GM23338 (cell line): ENCODE results near the gene HES3. TPM values are rescaled to one million over a fixed set of nuclear protein-coding genes. Genes with fewer than 3 reads are reported as not detected.

Source experiments
- ATAC-seq: fragments of 200-7000 bp; cut with Tn5 transposase; 3 replicates; pipeline ENCODE4 v1.9.1; 2020
- DNase-seq: peaks from one replicate; pipeline ENCODE4 v3.0.0-alpha.2; 2015; ENCODE audit warnings: low spot score
- H2AFZ ChIP-seq: fragments of 200-600 bp; sonication (generic); 2 replicates; pipeline ENCODE4 v1.8.0; 2016; ENCODE audit warnings: antibody characterized with exemption, mild to moderate bottlenecking, moderate library complexity
- H3F3A ChIP-seq: fragments of 200-600 bp; sonication (generic); replicated peaks from 2 replicates; pipeline ENCODE4 v1.8.0; 2017; ENCODE audit warnings: antibody characterized with exemption, mixed run types, low read depth
- H3K27ac ChIP-seq: fragments of 200-600 bp; sonication (generic); 2 replicates; pipeline ENCODE4 v1.6.1; 2016; ENCODE audit warnings: low read depth
- H3K27me3 ChIP-seq: fragments of 200-600 bp; sonication (generic); 2 replicates; pipeline ENCODE4 v1.8.0; 2016; ENCODE audit warnings: mild to moderate bottlenecking, mixed run types, moderate library complexity; ENCODE audit not compliant: insufficient read depth
- H3K36me3 ChIP-seq: fragments of 200-600 bp; sonication (generic); 2 replicates; pipeline ENCODE4 v1.8.0; 2016; ENCODE audit warnings: mild to moderate bottlenecking; ENCODE audit not compliant: insufficient read depth
- H3K4me1 ChIP-seq: fragments of 200-600 bp; sonication (generic); 2 replicates; pipeline ENCODE4 v1.8.0; 2016; ENCODE audit warnings: mild to moderate bottlenecking, moderate library complexity; ENCODE audit not compliant: insufficient read depth
- H3K4me2 ChIP-seq: fragments of 200-600 bp; sonication (generic); 2 replicates; pipeline ENCODE4 v1.7.1; 2017; ENCODE audit warnings: mixed run types
- H3K4me3 ChIP-seq: fragments of 200-600 bp; sonication (generic); 2 replicates; pipeline ENCODE4 v1.6.1; 2016; ENCODE audit warnings: mixed run types
- H3K79me2 ChIP-seq: fragments of 200-600 bp; sonication (generic); replicated peaks from 2 replicates; pipeline ENCODE4 v1.8.0; 2017; ENCODE audit warnings: mild to moderate bottlenecking; ENCODE audit not compliant: insufficient read depth
- H3K9me2 ChIP-seq: fragments of 200-600 bp; sonication (generic); 2 replicates; pipeline ENCODE4 v1.8.0; 2017; ENCODE audit not compliant: insufficient read depth
- H4K20me1 ChIP-seq: fragments of 200-600 bp; sonication (generic); replicated peaks from 2 replicates; pipeline ENCODE4 v1.8.0; 2017; ENCODE audit warnings: mild to moderate bottlenecking; ENCODE audit not compliant: insufficient read depth
- H3K27ac Mint-ChIP-seq: 2 replicates; pipeline ENCODE4 v1.8.0; 2020; ENCODE audit warnings: inconsistent platforms, mild to moderate bottlenecking, moderate library complexity, mixed read lengths
- H3K27me3 Mint-ChIP-seq: 3 replicates; pipeline ENCODE4 v1.8.0; 2022; ENCODE audit warnings: low read depth, mild to moderate bottlenecking, moderate library complexity, mixed read lengths, inconsistent platforms; ENCODE audit not compliant: insufficient read depth, poor library complexity
- H3K36me3 Mint-ChIP-seq: 3 replicates; pipeline ENCODE4 v1.8.0; 2021; ENCODE audit warnings: low read depth, mild to moderate bottlenecking, inconsistent platforms, moderate library complexity, mixed read lengths
- H3K4me1 Mint-ChIP-seq: 3 replicates; pipeline ENCODE4 v1.8.0; 2020; ENCODE audit warnings: mild to moderate bottlenecking, inconsistent platforms, mixed read lengths
- H3K4me3 Mint-ChIP-seq: 3 replicates; pipeline ENCODE4 v1.8.0; 2021; ENCODE audit warnings: moderate library complexity, mild to moderate bottlenecking, inconsistent platforms, mixed read lengths
- H3K9me3 Mint-ChIP-seq: 3 replicates; pipeline ENCODE4 v1.8.0; 2020; ENCODE audit warnings: moderate library complexity, mild to moderate bottlenecking, inconsistent platforms, mixed read lengths
- EZH2 ChIP-seq: fragments of 200-600 bp; sonication (generic); IDR thresholded peaks from one replicate; pipeline ENCODE4 v1.8.0; 2017; ENCODE audit warnings: antibody characterized with exemption, mild to moderate bottlenecking, low read depth; ENCODE audit not compliant: unreplicated experiment
- EZH2phosphoT487 ChIP-seq: fragments of 200-600 bp; sonication (generic); IDR thresholded peaks from one replicate; pipeline ENCODE4 v1.8.1; 2018; ENCODE audit warnings: antibody characterized with exemption; ENCODE audit not compliant: unreplicated experiment
- JUNB ChIP-seq: IDR thresholded peaks from one replicate; pipeline ENCODE4 v1.6.1; 2016; ENCODE audit warnings: antibody characterized with exemption; ENCODE audit not compliant: unreplicated experiment
- NANOG ChIP-seq: IDR thresholded peaks from 2 replicates; pipeline ENCODE4 v1.6.1; 2016; ENCODE audit warnings: antibody characterized with exemption, borderline replicate concordance
- POLR2AphosphoS5 ChIP-seq: IDR thresholded peaks from 2 replicates; pipeline ENCODE4 v1.6.1; 2016; ENCODE audit warnings: antibody characterized with exemption, low read depth
- REST ChIP-seq: IDR thresholded peaks from one replicate; pipeline ENCODE4 v1.6.1; 2018; ENCODE audit warnings: antibody characterized with exemption; ENCODE audit not compliant: unreplicated experiment
- STAT1 ChIP-seq: IDR thresholded peaks from one replicate; pipeline ENCODE4 v1.6.1; 2016; ENCODE audit warnings: antibody characterized with exemption; ENCODE audit not compliant: unreplicated experiment
- ZNF114 ChIP-seq: fragments of 250-450 bp; sonication (Bioruptor Pico); IDR thresholded peaks from 2 replicates; pipeline ENCODE4 v1.5.0; 2020; ENCODE audit warnings: mild to moderate bottlenecking, moderate library complexity
- ZNF462 ChIP-seq: fragments of 250-450 bp; sonication (Bioruptor Pico); IDR thresholded peaks from 2 replicates; pipeline ENCODE4 v1.5.0; 2020; ENCODE audit warnings: mild to moderate bottlenecking, moderate library complexity
- polyA plus RNA-seq: library from polyadenylated mRNA; unstranded; fragments of >200 nt; fragmentation: Nextera tagmentation; extraction: Ambion mirVana; gene quantifications from 2 replicates; pipeline ENCODE4 v1.2.1, GENCODE V29; 2016
- total RNA-seq: library from RNA; depleted of rRNA; stranded (reverse); fragments of >200 nt; shearing (Covaris generic); gene quantifications from 2 replicates; pipeline ENCODE4 v1.2.3, GENCODE V29; 2014
- TF ChIP-seq, protein P1 (sequence below), 2 experiments: fragments of 200-600 bp in 1 of 2; sonication (generic) in 1 of 2; conservative IDR thresholded peaks; 2 replicates each; pipeline versions ENCODE4 v1.5.1 to v1.6.1; 2016 to 2017; ENCODE audit warnings: antibody characterized with exemption in 2 of 2, low read depth in 2 of 2, mild to moderate bottlenecking in 2 of 2, moderate library complexity in 1 of 2

The HES3 gene
- total and polyA plus RNA-seq, 2 experiments from 2014 or later: 7.1 to 50.4 TPM

DNA sequence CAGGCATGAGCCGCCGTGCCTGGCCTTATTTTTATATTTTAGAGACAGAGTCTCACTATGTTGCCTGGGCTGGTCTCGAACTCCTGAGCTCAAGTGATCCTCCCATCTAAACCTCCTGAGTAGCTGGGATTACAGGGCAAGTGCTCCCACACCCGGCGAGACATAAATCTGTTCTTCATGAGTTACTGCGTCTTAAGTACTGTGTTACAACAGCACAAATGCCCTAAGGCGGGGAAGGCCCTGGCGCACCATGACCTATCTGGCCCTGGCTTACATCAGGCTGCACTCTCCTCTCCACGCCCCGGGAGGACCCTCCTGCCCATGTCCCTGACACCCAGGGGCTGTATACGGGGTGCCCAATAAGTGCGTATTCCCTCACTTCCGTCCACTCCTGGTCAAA, 12.7 kb downstream of the HES3 start (continued):
- TF ChIP-seq ZNF462 (no peak), JUNB (no peak)

GRCh38 chr1:6257541-6258069, 13.6 kb downstream of the HES3 start:
- no peaks in the 10 kb centered on the region; the same call in 2 of the 3 replicates for H3K9me3 Mint-ChIP-seq
- peaks cover 17% of the 10 kb centered on the region for H3F3A ChIP-seq
- no peak overlapping the region for H3K27ac ChIP-seq
- H3K4me3 Mint-ChIP-seq: no peak overlapping the region
- no peaks in the 10 kb centered on the region; the same call in 2 of the 3 replicates for H3K36me3 Mint-ChIP-seq
- H3K36me3 ChIP-seq: no peaks in the 10 kb centered on the region
- peaks cover 21% of the 10 kb centered on the region for H3K27me3 ChIP-seq
- H3K4me2 ChIP-seq: no peak overlapping the region
- ATAC-seq (no peak), DNase-seq (no peak)
- H4K20me1 ChIP-seq: no peaks in the 10 kb centered on the region; the same call in 1 of the 2 replicates
- no peaks in the 10 kb centered on the region for H3K79me2 ChIP-seq
- H3K4me3 ChIP-seq: no peak overlapping the region
- H3K4me1 ChIP-seq: no peaks in the 10 kb centered on the region; the same call in 1 of the 2 replicates
- peaks cover 26% of the 10 kb centered on the region for H3K27me3 Mint-ChIP-seq
- peaks cover 8% of the 10 kb centered on the region; the same call in 2 of the 3 replicates for H3K4me1 Mint-ChIP-seq
- H3K27ac Mint-ChIP-seq: no peak overlapping the region
- H3K9me2 ChIP-seq: no peaks in the 10 kb centered on the region
- H2AFZ ChIP-seq: no peak overlapping the region
- no peak for TF ChIP-seq EZH2
- no peak for TF ChIP-seq REST
- TF ChIP-seq POLR2AphosphoS5: no peak
- no peak for TF ChIP-seq EZH2phosphoT487
- TF ChIP-seq, protein P1, sequence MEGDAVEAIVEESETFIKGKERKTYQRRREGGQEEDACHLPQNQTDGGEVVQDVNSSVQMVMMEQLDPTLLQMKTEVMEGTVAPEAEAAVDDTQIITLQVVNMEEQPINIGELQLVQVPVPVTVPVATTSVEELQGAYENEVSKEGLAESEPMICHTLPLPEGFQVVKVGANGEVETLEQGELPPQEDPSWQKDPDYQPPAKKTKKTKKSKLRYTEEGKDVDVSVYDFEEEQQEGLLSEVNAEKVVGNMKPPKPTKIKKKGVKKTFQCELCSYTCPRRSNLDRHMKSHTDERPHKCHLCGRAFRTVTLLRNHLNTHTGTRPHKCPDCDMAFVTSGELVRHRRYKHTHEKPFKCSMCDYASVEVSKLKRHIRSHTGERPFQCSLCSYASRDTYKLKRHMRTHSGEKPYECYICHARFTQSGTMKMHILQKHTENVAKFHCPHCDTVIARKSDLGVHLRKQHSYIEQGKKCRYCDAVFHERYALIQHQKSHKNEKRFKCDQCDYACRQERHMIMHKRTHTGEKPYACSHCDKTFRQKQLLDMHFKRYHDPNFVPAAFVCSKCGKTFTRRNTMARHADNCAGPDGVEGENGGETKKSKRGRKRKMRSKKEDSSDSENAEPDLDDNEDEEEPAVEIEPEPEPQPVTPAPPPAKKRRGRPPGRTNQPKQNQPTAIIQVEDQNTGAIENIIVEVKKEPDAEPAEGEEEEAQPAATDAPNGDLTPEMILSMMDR (conservative IDR thresholded peaks at IDR 0.05; ENCODE audit: low read depth in 2 of 2): no peak
- no peak for TF ChIP-seq NANOG
- TF ChIP-seq STAT1: no peak
- TF ChIP-seq ZNF114: no peak
